Activated gamma-delta T cell (primary cell): ENCODE data around the gene ZFAND2B.
A peak's percentile ranks its signal among the peaks of the same experiment; 100 is the strongest.

Source experiments
- DNase-seq: peaks from one replicate; lab custom pipeline; 2025; lab: John Stamatoyannopoulos, UW
- total RNA-seq, 2 donors: gene quantifications; one replicate each; lab custom pipeline; 2026; lab: John Stamatoyannopoulos, UW

ZFAND2B gene, protein sequence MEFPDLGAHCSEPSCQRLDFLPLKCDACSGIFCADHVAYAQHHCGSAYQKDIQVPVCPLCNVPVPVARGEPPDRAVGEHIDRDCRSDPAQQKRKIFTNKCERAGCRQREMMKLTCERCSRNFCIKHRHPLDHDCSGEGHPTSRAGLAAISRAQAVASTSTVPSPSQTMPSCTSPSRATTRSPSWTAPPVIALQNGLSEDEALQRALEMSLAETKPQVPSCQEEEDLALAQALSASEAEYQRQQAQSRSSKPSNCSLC
- total RNA-seq, result 79.2 to 89.6 reads per million in 2 donors

DNA sequence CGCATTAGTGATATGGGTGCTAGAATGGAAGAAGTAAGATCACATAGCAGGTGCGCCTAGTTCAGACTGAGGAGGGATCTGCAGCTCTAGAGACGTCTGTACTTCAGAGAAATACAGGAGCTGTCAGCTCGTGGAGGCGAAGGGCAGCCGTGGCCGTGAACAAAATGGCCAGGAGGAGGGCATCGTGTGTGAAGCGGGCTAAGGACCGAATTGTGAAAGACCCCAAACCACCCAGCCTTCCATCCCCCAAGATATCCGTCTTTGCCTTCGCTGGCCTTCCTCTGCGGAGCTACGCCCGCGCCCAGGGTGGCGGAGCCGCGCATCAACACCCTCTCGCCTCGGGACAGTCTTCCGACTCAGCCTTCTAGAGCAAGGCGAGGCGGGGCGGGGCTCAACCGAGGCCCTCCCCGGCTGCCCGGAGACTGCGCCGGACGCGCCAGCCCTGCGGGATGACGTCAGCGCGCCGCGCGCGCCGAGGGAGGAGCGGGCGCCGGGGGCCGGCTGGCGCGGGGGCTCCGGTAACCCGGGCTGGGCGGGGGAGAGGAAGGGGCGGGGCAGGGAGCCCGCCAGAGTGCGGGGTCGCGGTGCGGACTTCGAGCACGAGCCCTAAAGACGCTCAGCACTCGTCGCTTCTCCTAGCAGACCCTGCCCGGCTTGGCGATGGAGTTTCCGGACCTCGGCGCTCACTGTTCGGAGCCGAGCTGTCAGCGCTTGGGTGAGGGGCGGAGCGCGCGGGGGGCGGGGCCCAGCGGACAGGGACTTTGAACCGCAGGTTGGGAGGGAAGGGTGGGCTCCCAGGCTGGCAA lies at the start of gene ZFAND2B:
TSS of gene ZFAND2B (plus strand) at position 455 of the 806 bp plus-strand sequence. CDS start at position 661, 206 bp downstream.
- peak; percentile 94 for DNase-seq

DNA sequence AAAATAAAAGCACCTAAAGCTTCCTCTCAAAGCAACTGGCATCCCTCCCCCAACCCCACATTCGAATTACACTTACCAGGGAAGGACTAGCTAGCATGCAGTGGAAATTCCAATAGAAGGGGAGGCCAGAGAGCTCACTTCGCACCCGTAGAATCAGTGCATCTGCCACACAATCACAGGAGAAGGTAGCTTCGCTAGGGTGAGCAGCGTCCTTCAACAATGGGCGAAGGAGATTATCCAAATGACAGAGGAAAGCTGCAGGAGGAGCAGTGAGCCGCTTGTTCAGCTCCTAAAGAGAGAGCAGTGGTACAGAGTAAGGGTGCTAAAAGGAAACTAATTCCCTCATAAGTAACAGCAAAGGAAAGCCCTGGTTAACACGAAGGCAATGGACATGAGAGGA lies 49.2 kb upstream of the ZFAND2B start:
- no peak for DNase-seq

DNA sequence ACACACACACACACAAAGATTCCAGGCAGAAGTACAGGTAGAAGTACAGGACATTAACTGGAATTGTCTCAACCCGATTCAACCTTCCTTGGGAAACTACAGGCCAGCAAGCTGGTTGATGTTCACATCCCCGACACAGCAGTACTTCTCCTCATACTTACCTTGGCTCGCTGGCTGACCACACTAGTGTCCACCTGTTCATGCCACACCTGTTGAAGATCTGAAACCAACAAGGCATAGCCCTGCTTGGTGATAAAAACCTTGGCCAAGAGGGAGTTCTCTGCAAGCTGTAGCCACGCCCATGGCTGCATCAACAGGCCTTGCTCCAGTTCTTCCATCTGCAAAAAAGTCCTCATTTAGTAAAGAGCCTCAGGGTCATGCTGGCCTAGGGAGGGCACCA lies 48.6 kb upstream of the ZFAND2B start:
- no peak for DNase-seq

DNA sequence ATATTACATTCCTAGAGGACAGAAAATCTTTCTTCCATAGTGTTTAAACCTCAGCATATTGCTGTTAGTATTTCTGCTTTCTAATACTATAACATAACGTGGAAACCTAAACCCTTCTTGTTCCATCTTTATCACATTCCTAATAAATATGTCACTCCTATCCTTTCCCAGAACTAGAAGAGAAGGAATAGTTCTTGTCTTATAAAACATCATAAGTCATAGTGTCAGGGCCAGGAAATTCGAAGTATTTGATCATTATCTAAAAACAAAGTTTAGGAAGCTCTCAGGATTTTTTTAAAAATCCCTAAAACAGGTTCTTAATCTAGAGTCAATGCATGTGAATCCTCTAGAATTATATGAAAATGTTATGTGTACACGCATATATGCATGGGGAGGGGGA lies 48.0 kb upstream of the ZFAND2B start:
- no peak for DNase-seq

DNA sequence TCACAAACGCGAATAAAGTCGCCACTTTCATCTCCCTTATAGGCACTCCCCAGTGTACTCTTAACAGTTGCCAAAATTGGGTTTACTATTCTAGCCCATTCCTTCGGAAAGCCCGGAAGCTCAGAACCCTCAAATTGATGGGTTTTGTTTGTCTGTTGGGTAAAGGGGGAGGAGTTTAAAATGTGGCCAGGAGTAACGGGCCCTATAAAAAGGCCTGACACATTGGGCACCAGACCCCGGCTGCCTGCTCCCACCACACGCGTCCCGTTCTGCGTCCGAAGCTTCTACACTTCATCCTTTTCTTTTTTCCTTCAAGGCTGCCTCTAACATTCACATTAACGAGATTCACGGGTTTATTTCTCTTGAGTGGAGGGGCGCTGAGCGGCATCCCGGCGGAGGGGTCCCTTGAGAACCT lies 46.8 kb upstream of the ZFAND2B start:
- DNase-seq, result no peak

DNA sequence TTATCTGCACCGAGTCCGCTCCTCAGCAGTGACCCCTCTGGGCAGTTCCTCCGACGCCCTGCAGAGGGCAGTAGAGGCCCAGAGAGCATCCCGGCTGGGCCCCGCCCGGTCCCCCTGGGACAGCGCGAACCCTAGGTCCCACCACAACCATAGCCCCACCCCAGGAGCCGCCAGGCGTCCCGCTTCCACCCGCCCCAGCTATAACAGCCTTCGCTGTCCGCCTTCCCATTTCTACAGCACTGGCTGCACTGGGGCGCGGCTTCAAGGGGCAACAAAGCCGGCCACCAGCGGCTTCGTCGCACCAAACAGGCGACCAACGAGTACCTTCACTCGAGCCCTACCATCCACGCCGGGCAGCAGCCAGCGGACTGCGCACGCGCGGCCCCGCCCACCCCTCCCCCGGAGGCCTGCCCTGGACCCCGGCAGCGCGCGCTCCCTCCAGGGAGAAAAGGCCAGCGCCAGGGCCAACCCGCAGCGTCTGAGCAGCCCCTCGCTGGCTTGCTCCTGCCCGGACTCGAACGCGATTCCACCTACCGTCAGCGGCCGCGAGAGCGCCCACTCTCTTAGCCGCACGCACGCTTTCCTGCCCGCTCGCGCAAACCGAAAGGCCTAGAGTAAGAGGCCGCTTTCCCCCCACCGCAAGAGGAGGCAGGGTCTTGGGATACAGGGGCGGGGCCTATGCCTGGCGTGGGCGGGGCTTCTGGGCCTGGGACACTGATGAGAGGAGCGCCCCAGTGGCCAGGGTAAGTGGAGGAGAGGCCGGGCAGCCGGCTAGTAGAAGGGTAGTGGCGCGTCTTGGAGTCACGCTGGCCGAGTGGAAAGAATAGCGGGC lies 46.2 kb upstream of the ZFAND2B start, which contains the start of gene NHEJ1:
TSS of gene NHEJ1 (minus strand) at position 630 of the 832 bp plus-strand sequence. CDS start 2,453 bp downstream, outside the sequence.
- DNase-seq, result peak; percentile 87

DNA sequence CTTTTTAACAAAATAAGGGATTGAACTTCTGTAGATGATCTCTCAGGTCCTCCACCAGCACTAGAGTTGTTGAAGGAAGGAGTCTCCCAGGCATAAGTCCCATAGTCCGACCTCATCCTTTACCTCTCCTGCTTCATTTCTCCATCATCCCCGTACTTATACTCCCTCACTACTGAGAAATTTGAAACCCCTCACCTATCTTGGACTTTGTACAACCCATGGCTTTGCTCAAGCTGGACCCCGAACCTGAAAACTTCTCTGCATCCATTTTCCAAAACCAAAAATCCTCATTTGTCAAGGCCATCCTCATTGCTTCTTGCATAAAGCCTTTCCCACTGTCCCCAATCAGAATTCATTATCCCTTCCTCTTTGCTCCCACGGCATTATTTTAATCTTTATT lies 45.5 kb upstream of the ZFAND2B start:
- DNase-seq, result no peak

DNA sequence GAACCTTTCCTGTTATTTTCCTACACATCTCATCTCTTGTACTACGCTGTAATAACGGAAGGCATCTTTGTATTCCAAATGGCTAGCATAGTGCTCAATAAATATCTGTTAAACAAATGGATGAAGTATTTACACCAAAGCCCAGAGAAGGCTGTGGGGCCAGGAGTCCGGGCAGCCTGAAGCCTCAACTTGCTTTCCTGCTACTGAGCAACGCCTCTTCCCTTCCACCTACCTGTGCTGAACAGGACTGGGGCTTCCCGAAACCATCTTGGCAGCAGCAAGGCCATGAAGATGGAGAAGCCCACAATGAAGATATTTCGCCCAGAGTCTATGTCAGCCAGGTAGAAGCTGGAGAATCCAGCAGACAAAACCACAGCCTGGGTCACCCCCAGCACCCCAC lies 43.4 kb upstream of the ZFAND2B start:
- no peak for DNase-seq

DNA sequence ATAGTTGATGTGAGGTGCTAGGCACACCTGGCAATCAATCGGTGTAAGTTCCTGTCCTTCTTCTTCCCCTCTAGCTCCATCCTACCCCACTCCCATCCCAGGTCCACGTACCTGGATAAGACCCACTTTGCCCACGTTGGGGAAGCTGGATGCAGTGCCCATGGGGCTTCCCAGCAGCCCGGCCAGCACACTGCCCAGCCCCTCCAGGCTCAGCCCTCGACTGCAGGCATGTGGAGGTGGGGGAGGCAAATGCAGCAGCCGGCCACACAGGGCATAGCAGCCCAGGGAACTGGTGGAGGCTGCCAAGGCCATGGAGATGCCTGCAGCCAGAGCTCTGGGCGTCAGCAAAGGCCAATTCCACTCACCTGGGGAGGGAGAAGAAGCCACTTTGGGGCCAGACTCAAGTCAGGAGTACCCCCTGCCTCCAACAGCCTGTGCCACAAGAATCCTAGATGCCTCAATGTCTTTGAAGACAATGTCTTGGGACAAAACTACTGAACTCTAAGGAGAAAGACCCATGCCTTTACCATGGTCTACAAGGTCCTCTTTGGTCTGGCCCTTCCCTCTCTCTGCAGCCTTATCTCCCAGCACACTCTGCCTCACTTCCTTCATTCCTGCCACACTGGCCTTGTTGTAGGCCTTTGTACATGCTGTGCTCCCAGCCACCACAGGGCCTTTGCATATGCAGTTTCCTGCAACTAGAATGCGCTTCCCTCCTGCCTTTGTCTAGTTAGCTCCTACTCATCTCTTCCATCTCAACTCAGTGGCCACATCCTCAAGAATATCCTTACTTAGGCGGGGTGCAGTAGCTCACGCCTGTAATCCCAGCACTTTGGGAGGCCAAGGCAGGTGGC lies 41.3 kb upstream of the ZFAND2B start:
- no peak for DNase-seq

DNA sequence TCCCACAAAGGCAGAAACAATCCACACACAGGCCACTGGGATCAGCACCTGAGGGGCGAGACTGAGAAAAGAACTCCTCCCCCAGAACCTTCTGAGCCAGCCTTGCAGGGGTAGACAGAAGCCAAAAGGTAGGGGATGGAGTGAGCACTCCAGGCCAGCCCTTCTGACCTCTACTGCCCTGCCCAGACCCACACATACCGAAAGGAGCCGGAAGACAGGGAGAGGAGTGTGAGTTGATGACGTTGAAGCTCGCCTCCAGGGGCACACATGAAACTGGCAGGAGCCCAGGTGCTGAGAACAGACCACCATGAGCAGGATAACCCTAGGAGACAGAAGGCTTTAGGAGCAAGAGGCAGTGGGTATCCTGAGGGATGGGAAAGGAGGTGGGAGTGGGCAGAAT lies 38.6 kb upstream of the ZFAND2B start:
- DNase-seq, result no peak

DNA sequence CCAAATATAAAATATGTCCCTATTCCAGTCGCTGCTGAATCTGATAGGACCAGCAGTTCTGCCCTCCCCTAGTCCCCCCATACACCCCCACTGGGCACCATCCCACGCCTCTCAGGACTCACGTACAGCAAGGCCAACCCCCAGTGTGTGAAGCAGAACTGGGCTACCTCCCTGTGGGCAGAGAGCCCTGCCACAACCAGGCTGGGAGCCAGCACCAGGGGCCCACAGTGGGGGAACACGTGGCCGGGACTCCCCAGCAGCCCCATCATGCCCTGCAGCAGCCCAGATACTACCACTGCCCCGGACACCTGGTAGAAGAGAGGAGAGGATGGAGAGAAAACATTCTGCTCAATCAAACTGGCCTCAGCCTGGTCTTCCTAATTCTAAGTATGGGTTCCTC lies 38.1 kb upstream of the ZFAND2B start:
- no peak for DNase-seq

DNA sequence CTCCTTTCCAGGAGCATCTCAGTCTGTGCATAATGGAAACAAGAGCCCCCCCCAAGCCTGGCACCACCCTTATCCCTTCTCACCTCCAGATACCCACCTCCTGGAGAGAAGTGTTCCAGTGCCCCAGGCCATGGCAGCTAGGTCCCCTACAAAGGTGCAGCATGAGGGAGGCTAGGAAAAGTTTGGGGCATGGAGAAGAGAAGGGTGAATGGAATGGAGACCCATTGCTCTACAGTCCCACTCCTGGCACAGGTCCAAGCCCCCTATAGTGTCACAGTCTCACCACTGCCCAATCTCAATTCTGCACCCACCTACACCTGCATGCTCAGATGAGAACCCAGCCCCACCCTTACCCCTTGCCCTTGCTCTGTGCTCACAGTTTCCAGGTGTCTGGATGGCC lies 37.6 kb upstream of the ZFAND2B start:
- no peak for DNase-seq

DNA sequence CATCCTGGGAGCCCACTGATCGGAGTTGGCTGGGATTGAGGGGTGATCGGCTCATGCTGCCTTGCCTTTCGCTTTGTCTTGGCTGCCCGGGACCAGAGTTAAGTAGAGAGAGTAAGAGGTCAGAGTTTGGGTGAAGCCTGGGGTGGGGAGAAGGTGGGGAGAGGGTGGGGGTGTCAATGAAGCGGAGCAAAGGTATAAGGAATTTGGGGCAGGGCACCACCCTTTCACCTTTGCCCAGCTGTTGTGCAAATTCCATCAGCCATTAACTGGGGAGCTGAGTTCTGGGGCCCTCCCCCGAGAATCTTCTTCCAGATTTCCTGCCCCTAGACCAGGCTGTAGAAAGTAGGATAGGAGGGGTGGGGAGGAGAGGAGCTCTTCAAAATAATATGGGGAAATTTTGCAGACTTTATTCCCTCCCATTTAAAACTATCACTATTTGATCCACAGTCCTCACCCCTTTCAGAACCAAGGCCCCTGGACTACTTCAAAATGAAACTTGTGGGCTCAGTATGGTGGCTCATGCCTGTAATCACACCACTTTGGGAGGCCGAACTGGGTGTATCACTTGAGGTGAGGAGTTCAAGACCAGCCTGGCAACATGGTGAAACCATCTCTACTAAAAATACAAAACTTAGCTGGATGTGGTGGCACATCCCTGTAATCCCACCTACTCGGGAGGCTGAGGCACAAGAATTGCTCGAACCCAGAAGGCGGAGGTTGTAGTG lies 36.5 kb upstream of the ZFAND2B start, which contains the start of gene SLC23A3:
TSS of gene SLC23A3 (minus strand) at position 100 of the 725 bp plus-strand sequence. CDS start at position 55, 45 bp downstream.
- DNase-seq, result no peak

DNA sequence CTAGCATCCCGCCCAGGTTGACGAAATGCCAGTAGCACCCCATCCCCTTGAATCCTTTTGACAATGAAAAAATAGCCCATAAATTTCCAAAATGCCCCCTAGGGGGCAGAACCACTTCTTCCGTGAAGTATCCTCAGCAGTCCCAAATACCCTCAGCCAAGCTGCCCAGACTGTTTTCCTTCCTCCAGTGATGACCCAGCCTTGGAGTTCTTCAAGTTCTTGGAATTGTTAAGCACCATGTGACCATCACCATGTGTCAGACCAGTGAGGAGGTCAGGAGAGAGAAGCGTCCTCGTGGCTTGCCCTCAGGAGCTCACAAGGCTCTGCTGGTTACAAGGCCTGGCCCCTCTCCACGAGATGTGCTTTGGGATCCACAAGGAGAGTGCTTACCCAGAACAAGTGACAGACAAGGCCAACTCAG lies 35.3 kb upstream of the ZFAND2B start:
- DNase-seq, result no peak

DNA sequence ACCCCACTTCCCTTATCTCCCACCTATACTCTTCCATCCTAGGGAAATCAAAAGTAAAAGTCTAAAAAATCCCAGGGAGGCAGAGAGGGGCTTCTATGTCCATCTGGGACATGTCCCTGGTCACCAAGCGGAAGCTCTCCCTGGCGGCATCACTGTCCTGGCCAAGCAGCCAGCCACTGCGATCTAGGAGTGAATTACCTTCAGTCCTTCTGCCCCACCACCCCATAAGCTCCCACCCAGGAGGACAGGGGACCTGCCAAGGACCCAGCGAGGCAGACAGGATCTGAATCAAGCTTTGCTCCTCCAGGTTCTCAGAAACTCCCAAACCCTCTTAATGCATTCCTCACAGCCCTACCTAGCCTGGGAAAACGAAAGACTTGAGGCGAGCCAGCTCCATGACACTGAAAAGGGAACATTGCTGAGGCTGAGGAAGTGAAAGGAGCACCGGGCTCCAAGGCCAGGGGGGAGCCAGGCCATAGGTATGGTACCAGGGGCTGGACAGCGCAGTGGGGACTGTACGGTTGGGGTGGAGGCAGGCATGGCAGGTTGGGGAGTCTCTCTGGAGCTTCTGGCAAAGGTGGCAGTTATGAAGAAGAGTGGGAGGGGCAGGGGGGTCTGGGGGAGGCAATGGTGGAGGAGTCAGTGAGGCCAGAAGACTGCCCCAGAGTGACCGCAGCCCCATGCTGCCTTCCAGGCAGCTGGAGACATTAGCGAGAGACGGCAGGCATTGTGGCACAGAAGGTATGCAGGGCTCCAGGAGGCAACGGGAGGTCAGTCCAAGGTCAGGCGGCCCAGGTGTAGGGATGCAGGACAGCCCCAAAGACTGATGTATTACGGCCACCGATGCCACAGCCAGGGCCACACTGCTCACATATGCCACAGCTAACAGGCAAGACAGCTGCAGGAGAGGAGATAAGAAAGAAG lies 34.1 kb upstream of the ZFAND2B start:
- no peak for DNase-seq

DNA sequence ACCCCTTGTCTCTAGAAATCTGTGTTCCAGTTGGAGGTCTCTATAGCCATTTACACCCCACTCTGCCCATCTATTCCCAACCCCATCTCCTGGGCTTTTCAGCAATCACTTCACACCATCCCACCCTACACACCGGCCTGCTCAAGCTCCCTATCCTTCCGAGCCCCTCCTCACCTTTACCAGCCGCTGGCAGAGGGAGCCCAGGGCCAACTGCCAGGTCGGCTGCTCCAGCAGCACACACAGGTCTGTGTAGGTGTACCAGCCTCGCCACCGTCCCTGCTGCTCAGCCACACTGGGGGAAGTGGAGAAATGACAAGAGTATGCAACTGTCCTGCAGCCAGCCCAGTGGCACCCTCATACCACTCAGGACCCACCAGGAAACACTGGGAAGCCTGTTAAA lies 33.4 kb upstream of the ZFAND2B start:
- no peak for DNase-seq

DNA sequence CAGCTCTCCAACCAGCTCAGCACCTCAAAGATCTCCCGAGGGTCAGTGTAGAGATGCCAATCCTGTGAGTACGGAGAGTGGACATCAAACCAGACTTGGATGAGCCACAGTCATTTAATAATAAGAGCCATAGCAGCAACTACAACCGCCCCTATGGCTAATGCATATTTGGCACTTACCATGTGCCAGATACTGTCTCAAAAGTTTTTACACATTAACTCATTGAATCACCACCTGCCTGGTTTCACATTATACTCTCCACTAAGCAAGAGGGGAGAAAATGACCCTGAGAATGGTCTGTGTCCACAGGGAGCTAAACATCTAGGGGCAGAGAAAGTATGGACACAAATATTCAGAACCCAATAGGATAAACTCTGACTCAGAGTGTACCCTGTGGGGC lies 32.4 kb upstream of the ZFAND2B start:
- DNase-seq, result no peak

DNA sequence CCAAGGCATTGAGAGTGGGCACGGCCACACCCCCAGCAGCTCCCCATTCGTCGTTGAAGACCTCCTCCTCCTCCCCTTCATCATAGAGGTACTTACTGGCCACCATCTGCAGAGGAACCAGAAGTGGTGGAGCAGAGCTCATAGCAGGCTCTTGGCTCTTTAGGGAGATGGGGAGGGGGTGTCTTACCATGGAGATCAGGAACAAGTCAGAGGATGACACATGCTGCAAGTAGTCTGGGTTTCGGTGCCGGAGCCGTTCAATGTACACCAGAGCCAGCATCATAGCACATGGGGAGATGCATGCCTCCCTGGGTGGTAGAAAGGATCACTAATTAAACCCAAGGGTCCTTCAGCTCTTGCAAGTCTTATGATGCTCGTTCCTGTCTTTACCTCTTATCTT lies 31.8 kb upstream of the ZFAND2B start:
- DNase-seq, result no peak

DNA sequence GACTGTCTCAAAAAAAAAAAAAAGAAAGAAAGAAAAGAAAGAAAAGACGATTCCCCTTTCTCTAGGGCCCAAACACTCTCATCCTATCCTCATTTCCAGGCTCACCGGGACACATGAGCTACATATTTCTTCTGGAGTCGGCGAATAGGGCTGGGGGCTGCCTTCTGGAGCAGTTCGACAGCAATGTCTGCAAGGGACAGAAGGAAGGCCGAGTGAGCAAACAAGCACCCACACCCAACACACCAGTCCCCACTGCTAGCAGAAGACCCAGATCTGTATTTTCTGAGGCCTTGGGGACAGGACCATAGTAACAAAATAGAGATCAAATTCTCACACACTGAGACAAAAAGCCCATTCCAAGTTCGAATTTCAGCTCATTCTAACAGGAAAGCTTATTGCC lies 31.1 kb upstream of the ZFAND2B start:
- DNase-seq, result no peak
